Tibial nerve (tissue), 4 donors: Measurements from ENCODE around the gene PRICKLE2.

Experiments used
- CTCF ChIP-seq, 5 experiments: fragments of 200-600 bp in 3 of 5; fragments of 450-650 bp in 2 of 5; sonication (generic) in 3 of 5; IDR thresholded peaks; one replicate each; pipeline ENCODE4 v1.5.1; 2016 to 2019; ENCODE audit warnings: antibody characterized with exemption in 5 of 5, mild to moderate bottlenecking in 3 of 5, moderate library complexity in 2 of 5
- EP300 ChIP-seq, 2 donors: sonication (generic); formaldehyde crosslinking; IDR thresholded peaks; one replicate each; pipeline ENCODE4 v1.6.1; 2017; ENCODE audit warnings: antibody characterized with exemption in 2 of 2, mild to moderate bottlenecking in 1 of 2
- POLR2A ChIP-seq, 2 donors: fragments of 450-650 bp; IDR thresholded peaks; one replicate each; pipeline ENCODE4 v1.6.1; 2017; ENCODE audit warnings: antibody characterized with exemption in 2 of 2, mild to moderate bottlenecking in 2 of 2, moderate library complexity in 2 of 2

GRCh38 chr3:64213962-64214379 lies 11.3 kb downstream of the PRICKLE2 start:
- TF ChIP-seq CTCF (IDR thresholded peaks at IDR 0.05): no peak
- TF ChIP-seq POLR2A (IDR thresholded peaks at IDR 0.05): no peak
- peak in 1 of 2 donors; percentile 25 for TF ChIP-seq EP300 (IDR thresholded peaks at IDR 0.05)
